Sigmoid colon (tissue), 4 donors: ENCODE data around the gene RXYLT1.
"Not testable (repeated sequence)": the region's sequence is repeated elsewhere in the genome, so short reads cannot be mapped to it uniquely, and the experiment has no call there.

Source experiments
- EP300 ChIP-seq, 4 donors: sonication (generic); formaldehyde crosslinking; IDR thresholded peaks; one replicate each; pipeline ENCODE4 v1.6.1; 2017; ENCODE audit warnings: antibody characterized with exemption in 4 of 4
- POLR2A ChIP-seq, 2 donors: fragments of 450-650 bp; IDR thresholded peaks; one replicate each; pipeline ENCODE4 v1.6.1; 2016; ENCODE audit warnings: antibody characterized with exemption in 2 of 2, mild to moderate bottlenecking in 2 of 2, moderate library complexity in 2 of 2
- POLR2AphosphoS5 ChIP-seq, 4 donors: sonication (generic); formaldehyde crosslinking; IDR thresholded peaks; one replicate each; pipeline ENCODE4 v1.6.1; 2017; ENCODE audit warnings: antibody characterized with exemption in 4 of 4
- TF ChIP-seq, protein P1 (sequence below), 4 experiments: fragments of 450-650 bp in 3 of 4; fragments of 200-600 bp in 1 of 4; IDR thresholded peaks; one replicate each; pipeline ENCODE4 v1.5.1; 2016 to 2019; ENCODE audit warnings: antibody characterized with exemption in 4 of 4, mild to moderate bottlenecking in 3 of 4, moderate library complexity in 2 of 4

DNA sequence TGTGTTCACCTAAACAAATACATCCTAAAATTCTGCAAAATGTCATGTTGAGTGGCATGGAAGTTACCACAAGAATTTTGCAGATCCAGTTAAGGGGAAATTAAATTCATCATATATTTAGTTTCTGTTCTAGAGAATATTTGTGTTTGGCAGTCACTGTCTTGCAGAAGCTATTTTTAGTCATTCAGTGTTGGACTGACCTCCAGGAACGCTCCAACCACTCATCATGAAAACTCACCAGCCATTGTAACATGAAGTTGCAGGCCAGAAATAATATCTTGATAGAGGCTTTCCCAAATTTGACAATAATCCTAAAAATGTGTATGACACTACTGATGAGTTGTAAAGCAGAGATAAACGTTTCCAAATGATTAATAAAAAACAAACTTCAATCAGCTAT is 35.6 kb upstream of the RXYLT1 start:
- TF ChIP-seq, protein P1, sequence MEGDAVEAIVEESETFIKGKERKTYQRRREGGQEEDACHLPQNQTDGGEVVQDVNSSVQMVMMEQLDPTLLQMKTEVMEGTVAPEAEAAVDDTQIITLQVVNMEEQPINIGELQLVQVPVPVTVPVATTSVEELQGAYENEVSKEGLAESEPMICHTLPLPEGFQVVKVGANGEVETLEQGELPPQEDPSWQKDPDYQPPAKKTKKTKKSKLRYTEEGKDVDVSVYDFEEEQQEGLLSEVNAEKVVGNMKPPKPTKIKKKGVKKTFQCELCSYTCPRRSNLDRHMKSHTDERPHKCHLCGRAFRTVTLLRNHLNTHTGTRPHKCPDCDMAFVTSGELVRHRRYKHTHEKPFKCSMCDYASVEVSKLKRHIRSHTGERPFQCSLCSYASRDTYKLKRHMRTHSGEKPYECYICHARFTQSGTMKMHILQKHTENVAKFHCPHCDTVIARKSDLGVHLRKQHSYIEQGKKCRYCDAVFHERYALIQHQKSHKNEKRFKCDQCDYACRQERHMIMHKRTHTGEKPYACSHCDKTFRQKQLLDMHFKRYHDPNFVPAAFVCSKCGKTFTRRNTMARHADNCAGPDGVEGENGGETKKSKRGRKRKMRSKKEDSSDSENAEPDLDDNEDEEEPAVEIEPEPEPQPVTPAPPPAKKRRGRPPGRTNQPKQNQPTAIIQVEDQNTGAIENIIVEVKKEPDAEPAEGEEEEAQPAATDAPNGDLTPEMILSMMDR (IDR thresholded peaks at IDR 0.05), result not testable (repeated sequence)
- TF ChIP-seq POLR2A, POLR2AphosphoS5, EP300 (IDR thresholded peaks at IDR 0.05): not testable (repeated sequence)
